ENCODE data around the gene FGD3.

FGD3 gene

GRCh38 chr9:92980085-92980745 lies 32.9 kb downstream of the FGD3 start:
- no peak overlapping the region for H3K27ac ChIP-seq
- no peaks in the 10 kb centered on the region for H3K36me3 ChIP-seq
- H3K4me1 ChIP-seq, result no peaks in the 10 kb centered on the region
- H3K9me3 ChIP-seq, result no peaks in the 10 kb centered on the region
- no peak for TF ChIP-seq CTCF (IDR thresholded peaks at IDR 0.05)
- DNase-seq, result no peak
- no peak overlapping the region for H3K4me3 ChIP-seq
- H3K27me3 ChIP-seq, result peaks cover 0 to 6% of the 10 kb centered on the region in 2 donors
- intact Hi-C loops (cut with DNase I; ENCODE audit: low total_unique reads), result no loop called here

- H3K9me3 ChIP-seq, result no peaks in the 10 kb centered on the region
- no peak for DNase-seq
- no peak overlapping the region for H3K27ac ChIP-seq
- H3K4me3 ChIP-seq, result no peak overlapping the region
- H3K36me3 ChIP-seq, result no peaks in the 10 kb centered on the region
- peaks cover 0 to 8% (median 3%) of the 10 kb centered on the region in 4 donors for H3K4me1 ChIP-seq
- intact Hi-C loops (cut with DNase I; ENCODE audit: low total_unique reads), result no loop called here
- no peak for TF ChIP-seq CTCF (IDR thresholded peaks at IDR 0.05)
- H3K27me3 ChIP-seq, result no peaks in the 10 kb centered on the region
Observed at GRCh38 chr9:92982130-92982529, 34.8 kb downstream of the FGD3 start.

GRCh38 chr9:92983984-92984589 lies 36.8 kb downstream of the FGD3 start:
- peaks cover 0 to 8% (median 3%) of the 10 kb centered on the region in 4 donors for H3K4me1 ChIP-seq
- no peak overlapping the region for H3K4me3 ChIP-seq
- no peak overlapping the region for H3K27ac ChIP-seq
- no peak for DNase-seq
- intact Hi-C loops (cut with DNase I; ENCODE audit: low total_unique reads), result no loop called here
- TF ChIP-seq CTCF (IDR thresholded peaks at IDR 0.05), result no peak
- H3K27me3 ChIP-seq, result no peaks in the 10 kb centered on the region
- no peaks in the 10 kb centered on the region for H3K36me3 ChIP-seq
- H3K9me3 ChIP-seq, result no peaks in the 10 kb centered on the region

GRCh38 chr9:92984976-92985375 lies 37.7 kb downstream of the FGD3 start:
- Histone ChIP-seq H3K36me3 (no peaks in the 10 kb centered on the region), H3K4me1 (peaks cover 0 to 8% (median 3%) of the 10 kb centered on the region in 4 donors), H3K9me3 (no peaks in the 10 kb centered on the region), H3K27me3 (no peaks in the 10 kb centered on the region), H3K4me3 (no peak overlapping the region), H3K27ac (no peak overlapping the region)
- intact Hi-C loops (cut with DNase I; ENCODE audit: low total_unique reads), result no loop called here
- no peak for DNase-seq
- TF ChIP-seq CTCF (IDR thresholded peaks at IDR 0.05), result no peak

- Histone ChIP-seq H3K9me3 (no peaks in the 10 kb centered on the region), H3K27me3 (no peaks in the 10 kb centered on the region), H3K4me3 (no peak overlapping the region), H3K4me1 (peaks cover 0 to 8% (median 3%) of the 10 kb centered on the region in 4 donors), H3K27ac (no peak overlapping the region), H3K36me3 (no peaks in the 10 kb centered on the region)
- DNase-seq, result no peak
- TF ChIP-seq CTCF (IDR thresholded peaks at IDR 0.05), result peak; percentile 32 to 39
- intact Hi-C loops (cut with DNase I; ENCODE audit: low total_unique reads), result no loop called here
Observed at GRCh38 chr9:92986176-92987119, 39.1 kb downstream of the FGD3 start.
